Endothelial cell of umbilical vein (primary cell): ENCODE data around the gene ACTL8. TPM values are rescaled to one million over a fixed set of nuclear protein-coding genes. Genes with fewer than 3 reads are reported as not detected.

Experiments
- BruUV-seq: library from RNA; stranded (reverse); fragments of 400-500 nt; replicated peaks from 2 replicates; lab custom pipeline; 2021; lab: Mats Ljungman, UMichigan
- CTCF ChIA-PET: fragments of 300-600, 350-600 bp; sonication (Branson Sonifier 250); formaldehyde crosslinking; loops from one replicate; lab custom pipeline; 2021; ENCODE audit warnings: antibody characterized with exemption, inconsistent platforms; lab: Charles Lee
- POLR2A ChIA-PET: fragments of 300-600, 350-600 bp; sonication (Branson Sonifier 250); formaldehyde crosslinking; loops from one replicate; lab custom pipeline; 2021; ENCODE audit warnings: antibody characterized with exemption, inconsistent platforms; lab: Charles Lee
- DNase-seq: peaks from one replicate; pipeline ENCODE4 v3.0.0-alpha.2; 2011; ENCODE audit warnings: low read depth, low spot score
- FAIRE-seq: peaks from 2 replicates; lab custom pipeline; 2011; peaks lifted over from hg19 to GRCh38; lab: Jason Lieb, UNC
- H2AFZ ChIP-seq: 2 replicates; pipeline ENCODE4 v1.6.0; 2012; ENCODE audit warnings: low read depth, low read length, control low read depth, inconsistent platforms
- H3K27ac ChIP-seq: 2 replicates; pipeline ENCODE4 v1.5.1; 2011; ENCODE audit warnings: low read depth, mild to moderate bottlenecking, control low read depth, low read length, moderate library complexity; ENCODE audit not compliant: insufficient read depth
- H3K27me3 ChIP-seq, 2 experiments: 2 replicates each; pipeline versions ENCODE4 v1.6.0 to v1.6.1; 2011; ENCODE audit warnings: low read length in 2 of 2, mixed read lengths in 1 of 2; ENCODE audit not compliant: control insufficient read depth in 2 of 2, insufficient read depth in 2 of 2
- H3K36me3 ChIP-seq, 2 experiments: 2 replicates in 1 of 2; 3 replicates in 1 of 2; pipeline ENCODE4 v1.5.1; 2011; ENCODE audit warnings: low read length in 2 of 2, mild to moderate bottlenecking in 1 of 2, moderate library complexity in 1 of 2; ENCODE audit not compliant: control insufficient read depth in 2 of 2, insufficient read depth in 2 of 2; ENCODE audit errors: extremely low read depth in 1 of 2
- H3K4me1 ChIP-seq: 3 replicates; pipeline ENCODE4 v1.5.1; 2011; ENCODE audit warnings: mild to moderate bottlenecking, low read length; ENCODE audit not compliant: control insufficient read depth, insufficient read depth; ENCODE audit errors: extremely low read depth
- H3K4me2 ChIP-seq: 2 replicates; pipeline ENCODE4 v1.6.1; 2011; ENCODE audit warnings: low read length, control low read depth, mixed read lengths; ENCODE audit not compliant: insufficient read depth
- H3K4me3 ChIP-seq, 3 experiments: fragments of 200-600 bp in 1 of 3; sonication (generic), shearing (Covaris generic) in 1 of 3; replicated peaks in 1 of 3; 2 replicates each; pipeline ENCODE4 v1.5.1; 2011 to 2016; ENCODE audit warnings: control low read depth in 3 of 3, low read length in 3 of 3, mild to moderate bottlenecking in 2 of 3, inconsistent platforms in 1 of 3, low read depth in 1 of 3, moderate library complexity in 1 of 3; ENCODE audit not compliant: insufficient read depth in 1 of 3
- H3K79me2 ChIP-seq: 2 replicates; pipeline ENCODE4 v1.6.0; 2012; ENCODE audit warnings: low read length, inconsistent platforms; ENCODE audit not compliant: control insufficient read depth, insufficient read depth
- H3K9ac ChIP-seq: replicated peaks from 2 replicates; pipeline ENCODE3; 2011; ENCODE audit warnings: low read length, control low read depth; ENCODE audit not compliant: insufficient read depth; ENCODE audit errors: extremely low read depth
- H3K9me1 ChIP-seq: replicated peaks from 3 replicates; pipeline ENCODE4 v1.6.0; 2011; ENCODE audit warnings: mild to moderate bottlenecking, low read length; ENCODE audit not compliant: control insufficient read depth, insufficient read depth; ENCODE audit errors: extremely low read depth
- H3K9me3 ChIP-seq: replicated peaks from 2 replicates; pipeline ENCODE4 v1.5.1; 2012; ENCODE audit warnings: low read length, inconsistent platforms; ENCODE audit not compliant: control insufficient read depth, insufficient read depth
- H4K20me1 ChIP-seq: replicated peaks from 2 replicates; pipeline ENCODE3; 2011; ENCODE audit warnings: mild to moderate bottlenecking, low read length; ENCODE audit not compliant: control insufficient read depth, insufficient read depth; ENCODE audit errors: extremely low read depth
- EZH2 ChIP-seq: IDR thresholded peaks from 2 replicates; pipeline ENCODE4 v1.6.1; 2012; ENCODE audit warnings: borderline replicate concordance, low read depth, mild to moderate bottlenecking, moderate library complexity, low read length, inconsistent platforms; ENCODE audit not compliant: severe bottlenecking
- FOS ChIP-seq: IDR thresholded peaks from 2 replicates; pipeline ENCODE4 v1.6.1; 2011; ENCODE audit warnings: mild to moderate bottlenecking, low read length, moderate library complexity, borderline replicate concordance; ENCODE audit not compliant: insufficient read depth
- GATA2 ChIP-seq: IDR thresholded peaks from 2 replicates; pipeline ENCODE4 v1.7.0; 2011; ENCODE audit warnings: low read depth, mild to moderate bottlenecking, moderate library complexity, mixed read lengths, low read length; ENCODE audit not compliant: insufficient read length, insufficient read depth
- JUN ChIP-seq: IDR thresholded peaks from 2 replicates; pipeline ENCODE4 v1.6.1; 2011; ENCODE audit warnings: borderline replicate concordance, low read depth; ENCODE audit not compliant: insufficient read length, insufficient read depth
- MAX ChIP-seq: IDR thresholded peaks from 2 replicates; pipeline ENCODE4 v1.6.1; 2011; ENCODE audit not compliant: insufficient read depth, insufficient read length
- MYC ChIP-seq: IDR thresholded peaks from one replicate; pipeline ENCODE4 v1.6.1; 2011; ENCODE audit warnings: mild to moderate bottlenecking, low read depth, low read length
- POLR2A ChIP-seq: IDR thresholded peaks from 2 replicates; pipeline ENCODE4 v1.6.1; 2012; ENCODE audit warnings: low read depth, mild to moderate bottlenecking, control low read depth, low read length
- POLR2AphosphoS5 ChIP-seq: IDR thresholded peaks from 2 replicates; pipeline ENCODE4 v1.6.1; 2012; ENCODE audit warnings: low read depth, mild to moderate bottlenecking, control low read depth, low read length, moderate library complexity; ENCODE audit not compliant: insufficient read depth
- dilution Hi-C: fragments of 300-500 bp; cut with MboI; formaldehyde crosslinking; loops from one replicate; pipeline ENCODE4 v1.15.0; 2019; ENCODE audit warnings: low sequenced_read_pairs; ENCODE audit not compliant: extremely low pct_ligation_motif_present
- intact Hi-C: fragments of 100-400 bp; cut with micrococcal nuclease; formaldehyde crosslinking; loops from one replicate; pipeline ENCODE4 v1.10.0; 2022
- polyA plus RNA-seq, 4 experiments: library from polyadenylated mRNA; depleted of rRNA in 3 of 4; stranded (reverse) in 3 of 4; unstranded in 1 of 4; fragments of >200 nt; gene quantifications; 2 replicates each; pipeline versions ENCODE4 v1.2.1 to v1.2.3, GENCODE V29; 2011 to 2012; ENCODE audit warnings: missing spikeins in 1 of 4
- total RNA-seq: library from RNA; stranded (reverse); gene quantifications from 2 replicates; pipeline ENCODE4 v1.2.3, GENCODE V29; 2021
- TF ChIP-seq, protein P1 (sequence below), 2 donors: IDR thresholded peaks; 1 replicate in 1 of 2; 2 replicates in 1 of 2; pipeline ENCODE4 v1.5.1; 2011; ENCODE audit warnings: low read length in 2 of 2, mild to moderate bottlenecking in 2 of 2, moderate library complexity in 2 of 2, control low read depth in 1 of 2, inconsistent platforms in 1 of 2, low read depth in 1 of 2; ENCODE audit not compliant: insufficient read depth in 1 of 2; ENCODE audit errors: extremely low read depth in 1 of 2

The ACTL8 gene
- total and polyA plus RNA-seq, 2 donors (not counting 3 experiments of a cell fraction or from before 2014, with no cell fraction given), result not detected

GRCh38 chr1:17731460-17731859, 23.7 kb upstream of the ACTL8 start:
- Histone ChIP-seq H3K9ac (no peak overlapping the region), H3K27me3 (no peaks in the 10 kb centered on the region), H2AFZ (no peak overlapping the region), H3K79me2 (no peaks in the 10 kb centered on the region), H3K36me3 (no peaks in the 10 kb centered on the region), H3K9me1 (no peaks in the 10 kb centered on the region), H3K4me2 (no peak overlapping the region), H4K20me1 (no peaks in the 10 kb centered on the region), H3K4me1 (no peaks in the 10 kb centered on the region), H3K4me3 (no peak overlapping the region), H3K9me3 (no peaks in the 10 kb centered on the region), H3K27ac (no peak overlapping the region)
- ChIA-PET CTCF (no interaction called here), POLR2A (no interaction called here)
- BruUV-seq, result no TSS peak
- TF ChIP-seq MAX (no peak), POLR2A (no peak), GATA2 (no peak), FOS (no peak), JUN (no peak)
- intact Hi-C loops (no loop called here), dilution Hi-C loops (no loop called here)
- DNase-seq (no peak), FAIRE-seq (no peak)

GRCh38 chr1:17732475-17732874, 22.7 kb upstream of the ACTL8 start:
- no peaks in the 10 kb centered on the region for H3K9me1 ChIP-seq
- CTCF ChIA-PET, result interaction anchor here (0.6 kb wide), 1 partner anchor 843 kb away, joined by 3 read pairs; no protein-coding TSS in a partner anchor
- no peaks in the 10 kb centered on the region for H3K9me3 ChIP-seq
- no peak overlapping the region for H2AFZ ChIP-seq
- no peaks in the 10 kb centered on the region for H4K20me1 ChIP-seq
- POLR2A ChIA-PET, result no interaction called here
- FAIRE-seq (no peak), DNase-seq (no peak)
- H3K4me1 ChIP-seq, result no peaks in the 10 kb centered on the region
- H3K36me3 ChIP-seq, result no peaks in the 10 kb centered on the region
- dilution Hi-C loops (no loop called here), intact Hi-C loops (no loop called here)
- no peak overlapping the region for H3K4me3 ChIP-seq
- H3K27me3 ChIP-seq, result no peaks in the 10 kb centered on the region
- TF ChIP-seq MYC, result no peak
- TF ChIP-seq, protein P1, sequence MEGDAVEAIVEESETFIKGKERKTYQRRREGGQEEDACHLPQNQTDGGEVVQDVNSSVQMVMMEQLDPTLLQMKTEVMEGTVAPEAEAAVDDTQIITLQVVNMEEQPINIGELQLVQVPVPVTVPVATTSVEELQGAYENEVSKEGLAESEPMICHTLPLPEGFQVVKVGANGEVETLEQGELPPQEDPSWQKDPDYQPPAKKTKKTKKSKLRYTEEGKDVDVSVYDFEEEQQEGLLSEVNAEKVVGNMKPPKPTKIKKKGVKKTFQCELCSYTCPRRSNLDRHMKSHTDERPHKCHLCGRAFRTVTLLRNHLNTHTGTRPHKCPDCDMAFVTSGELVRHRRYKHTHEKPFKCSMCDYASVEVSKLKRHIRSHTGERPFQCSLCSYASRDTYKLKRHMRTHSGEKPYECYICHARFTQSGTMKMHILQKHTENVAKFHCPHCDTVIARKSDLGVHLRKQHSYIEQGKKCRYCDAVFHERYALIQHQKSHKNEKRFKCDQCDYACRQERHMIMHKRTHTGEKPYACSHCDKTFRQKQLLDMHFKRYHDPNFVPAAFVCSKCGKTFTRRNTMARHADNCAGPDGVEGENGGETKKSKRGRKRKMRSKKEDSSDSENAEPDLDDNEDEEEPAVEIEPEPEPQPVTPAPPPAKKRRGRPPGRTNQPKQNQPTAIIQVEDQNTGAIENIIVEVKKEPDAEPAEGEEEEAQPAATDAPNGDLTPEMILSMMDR (IDR thresholded peaks at IDR 0.05; ENCODE audit: extremely low read depth in 1 of 2, insufficient read depth in 1 of 2, low read depth in 1 of 2, low read length in 2 of 2), result no peak
- no peak for TF ChIP-seq EZH2
- no peak for TF ChIP-seq MAX
- TF ChIP-seq JUN, result no peak
- no peak for TF ChIP-seq POLR2A
- TF ChIP-seq GATA2, result no peak
- no peak for TF ChIP-seq FOS
- no peak for TF ChIP-seq POLR2AphosphoS5
- no TSS peak for BruUV-seq
- no peak overlapping the region for H3K4me2 ChIP-seq
- no peaks in the 10 kb centered on the region for H3K79me2 ChIP-seq
- no peak overlapping the region for H3K9ac ChIP-seq
- no peak overlapping the region for H3K27ac ChIP-seq
